Body of pancreas (tissue), 4 donors: ENCODE data around the gene FBXO11.

Experiments
- POLR2A ChIP-seq, 3 donors: fragments of 450-650 bp; IDR thresholded peaks; one replicate each; pipeline ENCODE4 v1.6.1; 2016; ENCODE audit warnings: antibody characterized with exemption in 3 of 3, mild to moderate bottlenecking in 2 of 3
- TF ChIP-seq, protein P1 (sequence below), 7 experiments: fragments of 450-650 bp in 4 of 7; fragments of 200-600 bp in 3 of 7; sonication (generic) in 3 of 7; IDR thresholded peaks; one replicate each; pipeline ENCODE4 v1.5.1; 2016 to 2019; ENCODE audit warnings: antibody characterized with exemption in 7 of 7

DNA sequence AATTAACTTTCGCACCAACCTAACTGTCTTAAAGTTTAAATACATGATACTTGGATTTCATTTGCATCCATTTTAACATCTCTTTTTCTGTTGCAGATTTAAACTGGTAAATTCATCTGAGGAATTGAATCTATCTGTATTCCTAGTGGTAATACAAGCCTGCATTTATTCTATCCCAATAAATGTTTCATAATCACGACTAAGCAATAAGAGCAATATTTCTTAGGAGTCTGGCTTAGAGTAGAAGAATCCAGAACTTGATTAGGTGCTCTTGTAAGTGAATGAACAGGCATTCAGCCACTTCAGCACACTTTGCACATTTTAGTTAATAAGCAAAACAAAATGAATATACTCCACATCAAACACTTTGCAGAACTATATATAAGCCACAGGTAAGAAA is 96.4 kb downstream of the FBXO11 start:
- TF ChIP-seq, protein P1, sequence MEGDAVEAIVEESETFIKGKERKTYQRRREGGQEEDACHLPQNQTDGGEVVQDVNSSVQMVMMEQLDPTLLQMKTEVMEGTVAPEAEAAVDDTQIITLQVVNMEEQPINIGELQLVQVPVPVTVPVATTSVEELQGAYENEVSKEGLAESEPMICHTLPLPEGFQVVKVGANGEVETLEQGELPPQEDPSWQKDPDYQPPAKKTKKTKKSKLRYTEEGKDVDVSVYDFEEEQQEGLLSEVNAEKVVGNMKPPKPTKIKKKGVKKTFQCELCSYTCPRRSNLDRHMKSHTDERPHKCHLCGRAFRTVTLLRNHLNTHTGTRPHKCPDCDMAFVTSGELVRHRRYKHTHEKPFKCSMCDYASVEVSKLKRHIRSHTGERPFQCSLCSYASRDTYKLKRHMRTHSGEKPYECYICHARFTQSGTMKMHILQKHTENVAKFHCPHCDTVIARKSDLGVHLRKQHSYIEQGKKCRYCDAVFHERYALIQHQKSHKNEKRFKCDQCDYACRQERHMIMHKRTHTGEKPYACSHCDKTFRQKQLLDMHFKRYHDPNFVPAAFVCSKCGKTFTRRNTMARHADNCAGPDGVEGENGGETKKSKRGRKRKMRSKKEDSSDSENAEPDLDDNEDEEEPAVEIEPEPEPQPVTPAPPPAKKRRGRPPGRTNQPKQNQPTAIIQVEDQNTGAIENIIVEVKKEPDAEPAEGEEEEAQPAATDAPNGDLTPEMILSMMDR (IDR thresholded peaks at IDR 0.05): no peak
- TF ChIP-seq POLR2A (IDR thresholded peaks at IDR 0.05): no peak
